A549 (cell line): ENCODE data around the gene FMNL2. TPM values are rescaled to one million over a fixed set of nuclear protein-coding genes. Genes with fewer than 3 reads are reported as not detected.

Source experiments
- ATAC-seq, 2 experiments: fragments of 200-7000 bp in 1 of 2; fragments of >200 bp in 1 of 2; cut with Nextera tagmentation in 1 of 2; cut with Tn5 transposase in 1 of 2; 3 replicates each; pipeline versions ENCODE4 v1.8.0 to v1.9.1; 2018 to 2020; ENCODE audit warnings: mild to moderate bottlenecking in 1 of 2, moderate library complexity in 1 of 2
- CTCF ChIA-PET: fragments of 300-600 bp; sonication (Branson Sonifier 250); formaldehyde crosslinking; extraction: SDS; loops from one replicate; lab custom pipeline; 2021; ENCODE audit warnings: antibody characterized with exemption, inconsistent platforms; lab: Yijun Ruan, JAX
- POLR2A ChIA-PET: fragments of 350-600 bp; formaldehyde crosslinking; extraction: SDS; loops from one replicate; lab custom pipeline; 2021; ENCODE audit warnings: antibody characterized with exemption, inconsistent platforms; lab: Yijun Ruan, JAX
- DNase-seq, 2 experiments: peaks; one replicate each; pipeline versions ENCODE4 v3.0.0 to v3.0.0-alpha.2; 2011 to 2016; ENCODE audit warnings: low read depth in 1 of 2, low spot score in 1 of 2
- FAIRE-seq: peaks from 2 replicates; lab custom pipeline; 2011; peaks lifted over from hg19 to GRCh38; lab: Jason Lieb, UNC
- H3K27ac ChIP-seq, 2 experiments: fragments of >200 bp; sonication (Bioruptor Twin); formaldehyde crosslinking; 3 replicates each; pipeline ENCODE4 v1.5.1; 2016 to 2017
- H3K4me1 ChIP-seq: fragments of >200 bp; sonication (Bioruptor Twin); formaldehyde crosslinking; 3 replicates; pipeline ENCODE4 v1.6.1; 2016
- H3K4me2 ChIP-seq: fragments of >200 bp; sonication (Bioruptor Twin); formaldehyde crosslinking; 3 replicates; pipeline ENCODE4 v1.6.1; 2016
- H3K4me3 ChIP-seq: fragments of >200 bp; sonication (Bioruptor Twin); formaldehyde crosslinking; 3 replicates; pipeline ENCODE4 v1.5.1; 2016
- H3K9me3 ChIP-seq: fragments of >200 bp; sonication (Bioruptor Twin); formaldehyde crosslinking; 3 replicates; pipeline ENCODE4 v1.6.1; 2016
- CBX2 ChIP-seq: fragments of 200-600 bp; sonication (generic); IDR thresholded peaks from 2 replicates; pipeline ENCODE4 v1.6.1; 2016; ENCODE audit warnings: low read depth, mild to moderate bottlenecking, borderline replicate concordance
- CHD4 ChIP-seq: fragments of 200-600 bp; sonication (generic); IDR thresholded peaks from 2 replicates; pipeline ENCODE4 v1.6.1; 2016; ENCODE audit warnings: antibody characterized with exemption, mild to moderate bottlenecking, borderline replicate concordance
- EHF ChIP-seq: fragments of 250-450 bp; sonication (Bioruptor Pico); IDR thresholded peaks from 2 replicates; pipeline ENCODE4 v1.5.0; 2020; ENCODE audit warnings: mild to moderate bottlenecking
- EHMT2 ChIP-seq: fragments of 200-600 bp; sonication (generic); IDR thresholded peaks from 2 replicates; pipeline ENCODE4 v1.6.1; 2016; ENCODE audit warnings: antibody characterized with exemption, low read depth, mild to moderate bottlenecking, moderate library complexity
- ESRRA ChIP-seq: fragments of 150-350 bp; IDR thresholded peaks from 2 replicates; pipeline ENCODE4 v1.6.1; 2014; ENCODE audit warnings: mild to moderate bottlenecking, low read length, borderline replicate concordance
- FOSB ChIP-seq: fragments of 250-450 bp; sonication (Bioruptor Pico); IDR thresholded peaks from 2 replicates; pipeline ENCODE4 v1.5.0; 2020; ENCODE audit warnings: mild to moderate bottlenecking, moderate library complexity
- FOSL2 ChIP-seq, 2 experiments: fragments of 450-650 bp in 1 of 2; fragments of >200 bp in 1 of 2; sonication (Bioruptor Twin) in 1 of 2; formaldehyde crosslinking; IDR thresholded peaks; 2 replicates each; pipeline versions ENCODE4 v1.5.0 to v1.6.1; 2016 to 2020; ENCODE audit warnings: mild to moderate bottlenecking in 1 of 2, moderate library complexity in 1 of 2
- FOXS1 ChIP-seq: fragments of 250-450 bp; sonication (Bioruptor Pico); IDR thresholded peaks from 2 replicates; pipeline ENCODE4 v1.5.0; 2020; ENCODE audit warnings: mild to moderate bottlenecking, moderate library complexity
- HMGXB4 ChIP-seq: fragments of 250-450 bp; sonication (Bioruptor Pico); IDR thresholded peaks from 2 replicates; pipeline ENCODE4 v1.5.0; 2021; ENCODE audit warnings: mild to moderate bottlenecking, moderate library complexity, borderline replicate concordance
- HOXA7 ChIP-seq: fragments of 250-450 bp; sonication (Bioruptor Pico); IDR thresholded peaks from 2 replicates; pipeline ENCODE4 v1.5.0; 2020; ENCODE audit warnings: mild to moderate bottlenecking, moderate library complexity
- HOXB5 ChIP-seq: fragments of 250-450 bp; sonication (Bioruptor Pico); IDR thresholded peaks from 2 replicates; pipeline ENCODE4 v1.5.0; 2020; ENCODE audit warnings: mild to moderate bottlenecking, moderate library complexity
- KDM5A ChIP-seq: fragments of 200-600 bp; sonication (generic); IDR thresholded peaks from 2 replicates; pipeline ENCODE4 v1.6.1; 2016; ENCODE audit warnings: antibody characterized with exemption, mild to moderate bottlenecking
- MAZ ChIP-seq: fragments of 150-350 bp; IDR thresholded peaks from 2 replicates; pipeline ENCODE4 v1.6.1; 2014; ENCODE audit warnings: antibody characterized with exemption, low read depth, low read length, borderline replicate concordance
- MYC ChIP-seq: IDR thresholded peaks from 2 replicates; pipeline ENCODE4 v1.6.1; 2012; ENCODE audit warnings: mild to moderate bottlenecking, inconsistent platforms, low read length, improper control_type of control experiment, borderline replicate concordance
- NR3C1 ChIP-seq: fragments of >200 bp; sonication (Bioruptor Twin); formaldehyde crosslinking; IDR thresholded peaks from 3 replicates; pipeline ENCODE4 v1.6.1; 2017
- PHF8 ChIP-seq: fragments of 200-600 bp; sonication (generic); IDR thresholded peaks from 2 replicates; pipeline ENCODE4 v1.6.1; 2016; ENCODE audit warnings: low read depth, mild to moderate bottlenecking, antibody characterized with exemption, moderate library complexity, borderline replicate concordance
- POLR2AphosphoS2 ChIP-seq: conservative IDR thresholded peaks from 2 replicates; pipeline ENCODE4 v1.6.1; 2012; ENCODE audit warnings: low read length, improper control_type of control experiment, inconsistent platforms
- RARB ChIP-seq: fragments of 250-450 bp; sonication (Bioruptor Pico); IDR thresholded peaks from 2 replicates; pipeline ENCODE4 v1.8.0; 2021; ENCODE audit warnings: mild to moderate bottlenecking, moderate library complexity
- REST ChIP-seq: fragments of 200-600 bp; sonication (generic); IDR thresholded peaks from 2 replicates; pipeline ENCODE4 v1.6.1; 2016; ENCODE audit warnings: antibody characterized with exemption, mild to moderate bottlenecking, moderate library complexity
- RNF2 ChIP-seq: fragments of 200-600 bp; sonication (generic); IDR thresholded peaks from 2 replicates; pipeline ENCODE4 v1.6.1; 2016; ENCODE audit warnings: low read depth, mild to moderate bottlenecking, antibody characterized with exemption, moderate library complexity, borderline replicate concordance
- SREBF2 ChIP-seq: fragments of 450-650 bp; IDR thresholded peaks from 2 replicates; pipeline ENCODE4 v1.6.1; 2014; ENCODE audit warnings: mild to moderate bottlenecking, moderate library complexity
- ZC3H11A ChIP-seq: fragments of 450-650 bp; IDR thresholded peaks from 2 replicates; pipeline ENCODE4 v1.6.1; 2014; ENCODE audit warnings: antibody characterized with exemption, mild to moderate bottlenecking
- WGBS: methylation state at CpG from one replicate; pipeline ENCODE4 v1.1.6; 2017; ENCODE audit errors: missing lambda C conversion rate; 5-methylcytosine and 5-hydroxymethylcytosine counted together
- polyA plus RNA-seq, 4 experiments: library from polyadenylated mRNA; depleted of rRNA in 3 of 4; stranded (reverse); fragments of >200 nt; fragmentation: RNase III in 1 of 4; extraction: RNeasy Plus Mini Kit Qiagen cat#74134 plus additional on column Dnase treatment in 1 of 4; gene quantifications; 2 replicates in 3 of 4; 3 replicates in 1 of 4; pipeline ENCODE4 v1.2.3, GENCODE V29; 2011 to 2017
- TF ChIP-seq, protein P1 (sequence below): fragments of >200 bp; sonication (Bioruptor Twin); formaldehyde crosslinking; IDR thresholded peaks from 3 replicates; pipeline ENCODE4 v1.5.1; 2016

The FMNL2 gene
- polyA plus RNA-seq, 2 of the 4 experiments (the other 2 are of a cell fraction): 27.9 to 36.5 TPM

DNA sequence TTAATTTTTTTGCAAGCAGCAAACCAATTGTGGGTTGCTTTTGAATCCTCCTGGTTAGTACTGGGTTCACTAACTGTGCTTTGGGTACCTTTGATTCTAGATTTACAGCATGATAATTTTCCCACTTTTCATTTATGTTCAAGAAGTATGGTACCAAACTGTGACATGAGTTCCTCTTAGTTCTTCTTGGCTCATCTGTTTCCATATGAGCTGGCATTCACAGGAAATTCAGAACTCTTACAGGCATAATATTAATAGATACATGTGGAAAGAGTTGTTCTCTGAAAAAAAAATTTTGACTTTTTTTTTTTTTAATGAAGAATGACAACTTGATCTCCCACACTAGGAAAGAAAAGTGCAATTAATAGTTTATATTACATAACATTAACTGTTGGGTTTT is 59.4 kb downstream of the FMNL2 start:
- Histone ChIP-seq H3K9me3 (no peaks in the 10 kb centered on the region), H3K27ac (no peak overlapping the region), H3K4me2 (no peak overlapping the region), H3K4me3 (no peak overlapping the region), H3K4me1 (peaks cover 25% of the 10 kb centered on the region; the same call in 2 of the 3 replicates)
- DNase-seq: no peak
- TF ChIP-seq HMGXB4 (CRISPR knock-in tag) (no peak), CBX2 (no peak), FOSB (CRISPR knock-in tag) (no peak), ZC3H11A (no peak), POLR2AphosphoS2 (no peak), ESRRA (no peak), RARB (CRISPR knock-in tag) (no peak), REST (no peak), MYC (no peak), FOXS1 (CRISPR knock-in tag) (no peak), CHD4 (no peak), HOXB5 (no peak), KDM5A (no peak)
- TF ChIP-seq, protein P1, sequence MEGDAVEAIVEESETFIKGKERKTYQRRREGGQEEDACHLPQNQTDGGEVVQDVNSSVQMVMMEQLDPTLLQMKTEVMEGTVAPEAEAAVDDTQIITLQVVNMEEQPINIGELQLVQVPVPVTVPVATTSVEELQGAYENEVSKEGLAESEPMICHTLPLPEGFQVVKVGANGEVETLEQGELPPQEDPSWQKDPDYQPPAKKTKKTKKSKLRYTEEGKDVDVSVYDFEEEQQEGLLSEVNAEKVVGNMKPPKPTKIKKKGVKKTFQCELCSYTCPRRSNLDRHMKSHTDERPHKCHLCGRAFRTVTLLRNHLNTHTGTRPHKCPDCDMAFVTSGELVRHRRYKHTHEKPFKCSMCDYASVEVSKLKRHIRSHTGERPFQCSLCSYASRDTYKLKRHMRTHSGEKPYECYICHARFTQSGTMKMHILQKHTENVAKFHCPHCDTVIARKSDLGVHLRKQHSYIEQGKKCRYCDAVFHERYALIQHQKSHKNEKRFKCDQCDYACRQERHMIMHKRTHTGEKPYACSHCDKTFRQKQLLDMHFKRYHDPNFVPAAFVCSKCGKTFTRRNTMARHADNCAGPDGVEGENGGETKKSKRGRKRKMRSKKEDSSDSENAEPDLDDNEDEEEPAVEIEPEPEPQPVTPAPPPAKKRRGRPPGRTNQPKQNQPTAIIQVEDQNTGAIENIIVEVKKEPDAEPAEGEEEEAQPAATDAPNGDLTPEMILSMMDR: no peak
- ATAC-seq: no peak
- POLR2A ChIA-PET: no interaction called here
- CTCF ChIA-PET: no interaction called here
- no peak for FAIRE-seq

DNA sequence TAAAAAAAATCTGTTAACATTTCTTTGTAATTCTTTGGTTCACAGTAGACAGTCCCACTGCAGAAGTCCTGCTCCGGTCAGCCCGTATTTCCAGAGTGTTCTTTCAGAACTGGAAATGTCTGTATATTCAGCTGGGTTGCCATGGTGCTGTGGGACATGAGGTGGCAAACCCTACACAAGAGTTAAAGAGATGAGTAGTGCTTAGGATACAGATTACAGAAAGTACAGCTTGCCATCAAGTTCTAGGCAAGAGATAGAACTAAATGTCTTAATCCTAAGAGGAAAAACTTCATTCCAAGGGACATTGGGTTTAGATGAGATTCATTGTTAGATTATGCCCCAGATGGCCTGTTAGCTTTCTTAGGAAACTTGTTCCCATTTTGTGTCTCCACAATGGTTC is 60.1 kb downstream of the FMNL2 start:
- FAIRE-seq: no peak
- DNase-seq: no peak
- WGBS: 85% methylated on average over 2 of the region's 2 CpGs
- CTCF ChIA-PET: no interaction called here
- Histone ChIP-seq H3K4me3 (no peak overlapping the region), H3K4me2 (no peak overlapping the region), H3K9me3 (no peaks in the 10 kb centered on the region), H3K27ac (no peak overlapping the region), H3K4me1 (peaks cover 25% of the 10 kb centered on the region; the same call in 2 of the 3 replicates)
- POLR2A ChIA-PET: no interaction called here
- no peak for TF ChIP-seq RARB (CRISPR knock-in tag)
- TF ChIP-seq PHF8: no peak
- TF ChIP-seq EHMT2: no peak
- TF ChIP-seq HOXA7: no peak
- TF ChIP-seq HMGXB4 (CRISPR knock-in tag): no peak
- no peak for TF ChIP-seq FOSL2 (IDR thresholded peaks at IDR 0.05)
- no peak for TF ChIP-seq FOSL2 (CRISPR knock-in tag; IDR thresholded peaks at IDR 0.05)
- no peak for TF ChIP-seq NR3C1
- TF ChIP-seq EHF: no peak
- no peak for TF ChIP-seq RNF2
- no peak for TF ChIP-seq SREBF2
- no peak for TF ChIP-seq MAZ
- ATAC-seq: no peak
